HepG2 (cell line): ENCODE data around the gene KIF2C. TPM values are rescaled to one million over a fixed set of nuclear protein-coding genes. Genes with fewer than 3 reads are reported as not detected.

Experiments used
- KDM1A ChIP-seq: IDR thresholded peaks from 2 replicates; pipeline ENCODE4 v1.6.1; 2016; ENCODE audit warnings: missing compliant biosample characterization
- KDM6A ChIP-seq: IDR thresholded peaks from 2 replicates; pipeline ENCODE4 v1.6.1; 2016; ENCODE audit warnings: low read depth
- MAFF ChIP-seq: IDR thresholded peaks from 2 replicates; pipeline ENCODE4 v1.6.1; 2011; ENCODE audit warnings: low read depth, low read length, improper control_type of control experiment
- MIXL1 ChIP-seq: IDR thresholded peaks from 2 replicates; pipeline ENCODE4 v1.6.1; 2016
- MTF2 ChIP-seq: sonication (generic); formaldehyde crosslinking; IDR thresholded peaks from 2 replicates; pipeline ENCODE4 v1.5.0; 2020; ENCODE audit warnings: missing genetic modification reagents, borderline replicate concordance
- NFIB ChIP-seq: sonication (generic); formaldehyde crosslinking; IDR thresholded peaks from 2 replicates; pipeline ENCODE4 v1.9.0; 2021; ENCODE audit warnings: missing genetic modification reagents, mild to moderate bottlenecking, borderline replicate concordance
- REL ChIP-seq: sonication (generic); formaldehyde crosslinking; conservative IDR thresholded peaks from 2 replicates; pipeline ENCODE4 v1.8.0; 2022; ENCODE audit warnings: mild to moderate bottlenecking, missing genetic modification reagents, moderate library complexity
- STAT5B ChIP-seq: sonication (generic); formaldehyde crosslinking; IDR thresholded peaks from 2 replicates; pipeline ENCODE4 v1.4.0; 2020; ENCODE audit warnings: missing genetic modification reagents
- ZNF572 ChIP-seq: sonication (generic); formaldehyde crosslinking; IDR thresholded peaks from 2 replicates; pipeline ENCODE4 v1.5.1; 2020; ENCODE audit warnings: mild to moderate bottlenecking, missing genetic modification reagents
- ZNF761 ChIP-seq: sonication (generic); formaldehyde crosslinking; conservative IDR thresholded peaks from 2 replicates; pipeline ENCODE4 v1.4.0; 2020; ENCODE audit warnings: mild to moderate bottlenecking, missing genetic modification reagents
- ZNF879 ChIP-seq: sonication (generic); formaldehyde crosslinking; IDR thresholded peaks from 2 replicates; pipeline ENCODE4 v1.8.1; 2023; ENCODE audit warnings: missing genetic modification reagents
- ZSCAN29 ChIP-seq: sonication (generic); formaldehyde crosslinking; conservative IDR thresholded peaks from 2 replicates; pipeline ENCODE4 v1.4.0; 2020; ENCODE audit warnings: mild to moderate bottlenecking, missing genetic modification reagents
- ZZZ3 ChIP-seq: sonication (generic); formaldehyde crosslinking; IDR thresholded peaks from 2 replicates; pipeline ENCODE4 v1.4.0; 2020; ENCODE audit warnings: missing genetic modification reagents, mild to moderate bottlenecking, borderline replicate concordance
- polyA plus RNA-seq, 8 experiments: library from polyadenylated mRNA; depleted of rRNA in 3 of 8; stranded (reverse) in 7 of 8; unstranded in 1 of 8; fragments of >200 nt; fragmentation: Illumina TruSeq in 4 of 8; extraction: Trizol in 4 of 8; gene quantifications; 2 replicates each; pipeline versions ENCODE4 v1.2.1 to v1.2.3, GENCODE V29; 2011 to 2016; ENCODE audit warnings: low read depth in 4 of 8, missing spikeins in 1 of 8, mixed read lengths in 1 of 8; ENCODE audit not compliant: insufficient read depth in 1 of 8
- total RNA-seq, 5 experiments: library from RNA; depleted of rRNA; stranded (reverse); fragments of >200 nt; fragmentation: Illumina TruSeq; extraction: Trizol; gene quantifications; 2 replicates each; pipeline ENCODE4 v1.2.3, GENCODE V29; 2016; ENCODE audit warnings: low read depth in 1 of 5
- TF ChIP-seq, protein P1 (sequence below): sonication (generic); formaldehyde crosslinking; IDR thresholded peaks from 2 replicates; pipeline ENCODE4 v1.4.0; 2020; ENCODE audit warnings: mild to moderate bottlenecking, missing genetic modification reagents, borderline replicate concordance
- TF ChIP-seq, protein P2 (sequence below): sonication (generic); formaldehyde crosslinking; IDR thresholded peaks from 2 replicates; pipeline ENCODE4 v1.8.0; 2022; ENCODE audit warnings: mild to moderate bottlenecking, missing genetic modification reagents; ENCODE audit not compliant: insufficient replicate concordance
- TF ChIP-seq, protein P3 (sequence below): sonication (generic); formaldehyde crosslinking; IDR thresholded peaks from 2 replicates; pipeline ENCODE4 v1.5.1; 2020; ENCODE audit warnings: missing genetic modification reagents, mild to moderate bottlenecking, borderline replicate concordance
- TF ChIP-seq, protein P4 (sequence below): sonication (generic); formaldehyde crosslinking; IDR thresholded peaks from 2 replicates; pipeline ENCODE4 v1.5.0; 2020; ENCODE audit warnings: mild to moderate bottlenecking, missing genetic modification reagents
- TF ChIP-seq, protein P5 (sequence below): IDR thresholded peaks from 2 replicates; pipeline ENCODE4 v1.6.1; 2012; ENCODE audit warnings: inconsistent platforms

Gene KIF2C
- total and polyA plus RNA-seq, 2 of the 13 experiments (the other 11 are each of a cell fraction or from before 2014, with no cell fraction given): 29.7 to 53.7 TPM

DNA sequence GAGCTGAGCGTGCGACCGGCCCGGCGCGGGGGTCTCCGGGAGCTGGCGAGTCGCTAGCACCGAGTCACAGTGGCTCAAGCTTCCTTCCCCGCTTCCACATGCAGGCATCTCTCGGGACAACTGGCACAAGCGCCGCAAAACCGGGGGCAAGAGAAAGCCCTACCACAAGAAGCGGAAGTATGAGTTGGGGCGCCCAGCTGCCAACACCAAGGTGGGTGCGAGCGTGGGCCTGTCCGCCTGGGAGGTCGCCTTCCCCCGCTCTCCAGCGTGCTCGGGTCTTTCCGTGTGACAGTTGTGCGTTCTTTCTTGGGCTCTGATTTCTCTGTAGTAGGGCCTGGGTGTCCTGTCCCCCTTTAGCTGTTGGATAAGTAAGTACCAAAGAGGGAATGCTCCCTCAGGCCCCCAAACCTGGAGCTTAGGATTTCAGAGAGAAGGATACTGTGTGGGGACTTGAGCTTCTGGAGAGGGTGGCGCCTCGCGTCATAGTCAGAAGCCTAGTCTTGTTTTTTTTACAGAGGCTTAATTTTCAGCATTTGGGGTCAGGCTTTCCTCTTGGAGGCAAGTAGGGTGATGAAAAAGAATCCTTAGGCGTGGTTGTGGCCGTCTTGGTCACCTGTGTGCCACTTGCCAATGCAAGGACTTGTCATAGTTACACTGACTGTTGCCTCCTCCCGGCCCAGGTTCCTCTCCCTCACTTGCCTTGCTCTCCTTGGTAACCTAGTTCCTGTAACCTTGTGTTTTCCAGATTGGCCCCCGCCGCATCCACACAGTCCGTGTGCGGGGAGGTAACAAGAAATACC, 36.5 kb downstream of the KIF2C start (continued):
- 0 out of 2 replicates have a peak, but pooled peaks have one; percentile 10 for TF ChIP-seq ZSCAN29 (CRISPR knock-in tag)
- TF ChIP-seq, protein P1, sequence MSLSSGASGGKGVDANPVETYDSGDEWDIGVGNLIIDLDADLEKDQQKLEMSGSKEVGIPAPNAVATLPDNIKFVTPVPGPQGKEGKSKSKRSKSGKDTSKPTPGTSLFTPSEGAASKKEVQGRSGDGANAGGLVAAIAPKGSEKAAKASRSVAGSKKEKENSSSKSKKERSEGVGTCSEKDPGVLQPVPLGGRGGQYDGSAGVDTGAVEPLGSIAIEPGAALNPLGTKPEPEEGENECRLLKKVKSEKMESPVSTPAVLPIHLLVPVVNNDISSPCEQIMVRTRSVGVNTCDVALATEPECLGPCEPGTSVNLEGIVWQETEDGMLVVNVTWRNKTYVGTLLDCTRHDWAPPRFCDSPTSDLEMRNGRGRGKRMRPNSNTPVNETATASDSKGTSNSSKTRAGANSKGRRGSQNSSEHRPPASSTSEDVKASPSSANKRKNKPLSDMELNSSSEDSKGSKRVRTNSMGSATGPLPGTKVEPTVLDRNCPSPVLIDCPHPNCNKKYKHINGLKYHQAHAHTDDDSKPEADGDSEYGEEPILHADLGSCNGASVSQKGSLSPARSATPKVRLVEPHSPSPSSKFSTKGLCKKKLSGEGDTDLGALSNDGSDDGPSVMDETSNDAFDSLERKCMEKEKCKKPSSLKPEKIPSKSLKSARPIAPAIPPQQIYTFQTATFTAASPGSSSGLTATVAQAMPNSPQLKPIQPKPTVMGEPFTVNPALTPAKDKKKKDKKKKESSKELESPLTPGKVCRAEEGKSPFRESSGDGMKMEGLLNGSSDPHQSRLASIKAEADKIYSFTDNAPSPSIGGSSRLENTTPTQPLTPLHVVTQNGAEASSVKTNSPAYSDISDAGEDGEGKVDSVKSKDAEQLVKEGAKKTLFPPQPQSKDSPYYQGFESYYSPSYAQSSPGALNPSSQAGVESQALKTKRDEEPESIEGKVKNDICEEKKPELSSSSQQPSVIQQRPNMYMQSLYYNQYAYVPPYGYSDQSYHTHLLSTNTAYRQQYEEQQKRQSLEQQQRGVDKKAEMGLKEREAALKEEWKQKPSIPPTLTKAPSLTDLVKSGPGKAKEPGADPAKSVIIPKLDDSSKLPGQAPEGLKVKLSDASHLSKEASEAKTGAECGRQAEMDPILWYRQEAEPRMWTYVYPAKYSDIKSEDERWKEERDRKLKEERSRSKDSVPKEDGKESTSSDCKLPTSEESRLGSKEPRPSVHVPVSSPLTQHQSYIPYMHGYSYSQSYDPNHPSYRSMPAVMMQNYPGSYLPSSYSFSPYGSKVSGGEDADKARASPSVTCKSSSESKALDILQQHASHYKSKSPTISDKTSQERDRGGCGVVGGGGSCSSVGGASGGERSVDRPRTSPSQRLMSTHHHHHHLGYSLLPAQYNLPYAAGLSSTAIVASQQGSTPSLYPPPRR (CRISPR knock-in tag): no peak
- no peak for TF ChIP-seq NFIB
- TF ChIP-seq KDM1A: no peak
- TF ChIP-seq, protein P2, sequence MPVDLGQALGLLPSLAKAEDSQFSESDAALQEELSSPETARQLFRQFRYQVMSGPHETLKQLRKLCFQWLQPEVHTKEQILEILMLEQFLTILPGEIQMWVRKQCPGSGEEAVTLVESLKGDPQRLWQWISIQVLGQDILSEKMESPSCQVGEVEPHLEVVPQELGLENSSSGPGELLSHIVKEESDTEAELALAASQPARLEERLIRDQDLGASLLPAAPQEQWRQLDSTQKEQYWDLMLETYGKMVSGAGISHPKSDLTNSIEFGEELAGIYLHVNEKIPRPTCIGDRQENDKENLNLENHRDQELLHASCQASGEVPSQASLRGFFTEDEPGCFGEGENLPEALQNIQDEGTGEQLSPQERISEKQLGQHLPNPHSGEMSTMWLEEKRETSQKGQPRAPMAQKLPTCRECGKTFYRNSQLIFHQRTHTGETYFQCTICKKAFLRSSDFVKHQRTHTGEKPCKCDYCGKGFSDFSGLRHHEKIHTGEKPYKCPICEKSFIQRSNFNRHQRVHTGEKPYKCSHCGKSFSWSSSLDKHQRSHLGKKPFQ (CRISPR knock-in tag): no peak
- TF ChIP-seq, protein P3, sequence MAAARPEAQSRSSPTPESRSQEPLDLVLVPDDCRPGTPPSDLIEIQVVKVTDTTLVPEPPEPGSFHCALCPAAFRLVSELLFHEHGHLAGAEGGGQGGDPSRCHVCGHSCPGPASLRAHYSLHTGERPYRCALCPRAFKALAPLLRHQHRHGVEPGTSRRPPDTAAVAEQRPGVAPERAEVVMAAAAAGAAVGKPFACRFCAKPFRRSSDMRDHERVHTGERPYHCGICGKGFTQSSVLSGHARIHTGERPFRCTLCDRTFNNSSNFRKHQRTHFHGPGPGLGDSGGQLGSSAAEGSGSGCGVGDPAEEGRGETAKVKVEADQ (CRISPR knock-in tag): no peak
- no peak for TF ChIP-seq MTF2 (CRISPR knock-in tag)
- TF ChIP-seq, protein P4, sequence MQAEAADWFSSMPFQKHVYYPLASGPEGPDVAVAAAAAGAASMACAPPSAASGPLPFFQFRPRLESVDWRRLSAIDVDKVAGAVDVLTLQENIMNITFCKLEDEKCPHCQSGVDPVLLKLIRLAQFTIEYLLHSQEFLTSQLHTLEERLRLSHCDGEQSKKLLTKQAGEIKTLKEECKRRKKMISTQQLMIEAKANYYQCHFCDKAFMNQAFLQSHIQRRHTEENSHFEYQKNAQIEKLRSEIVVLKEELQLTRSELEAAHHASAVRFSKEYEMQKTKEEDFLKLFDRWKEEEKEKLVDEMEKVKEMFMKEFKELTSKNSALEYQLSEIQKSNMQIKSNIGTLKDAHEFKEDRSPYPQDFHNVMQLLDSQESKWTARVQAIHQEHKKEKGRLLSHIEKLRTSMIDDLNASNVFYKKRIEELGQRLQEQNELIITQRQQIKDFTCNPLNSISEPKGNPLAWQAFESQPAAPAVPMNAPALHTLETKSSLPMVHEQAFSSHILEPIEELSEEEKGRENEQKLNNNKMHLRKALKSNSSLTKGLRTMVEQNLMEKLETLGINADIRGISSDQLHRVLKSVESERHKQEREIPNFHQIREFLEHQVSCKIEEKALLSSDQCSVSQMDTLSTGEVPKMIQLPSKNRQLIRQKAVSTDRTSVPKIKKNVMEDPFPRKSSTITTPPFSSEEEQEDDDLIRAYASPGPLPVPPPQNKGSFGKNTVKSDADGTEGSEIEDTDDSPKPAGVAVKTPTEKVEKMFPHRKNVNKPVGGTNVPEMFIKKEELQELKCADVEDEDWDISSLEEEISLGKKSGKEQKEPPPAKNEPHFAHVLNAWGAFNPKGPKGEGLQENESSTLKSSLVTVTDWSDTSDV (CRISPR knock-in tag): no peak
- TF ChIP-seq ZZZ3 (CRISPR knock-in tag): 0 out of 2 replicates have a peak, but pooled peaks have one; percentile 8
- no peak for TF ChIP-seq MAFF
- no peak for TF ChIP-seq REL (CRISPR knock-in tag)
- TF ChIP-seq MIXL1 (CRISPR knock-in tag): no peak
- TF ChIP-seq ZNF761 (CRISPR knock-in tag): peak; percentile 41; the same call in 1 of the 2 replicates
- TF ChIP-seq ZNF572 (CRISPR knock-in tag): no peak
- TF ChIP-seq, protein P5, sequence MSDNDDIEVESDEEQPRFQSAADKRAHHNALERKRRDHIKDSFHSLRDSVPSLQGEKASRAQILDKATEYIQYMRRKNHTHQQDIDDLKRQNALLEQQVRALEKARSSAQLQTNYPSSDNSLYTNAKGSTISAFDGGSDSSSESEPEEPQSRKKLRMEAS: no peak
- no peak for TF ChIP-seq STAT5B (CRISPR knock-in tag)
- TF ChIP-seq ZNF879: 0 out of 2 replicates have a peak, but pooled peaks have one; percentile 21
- TF ChIP-seq KDM6A (CRISPR knock-in tag): no peak
